Measurements from ENCODE around the gene LYRM4. TPM values are rescaled to one million over a fixed set of nuclear protein-coding genes. Genes with fewer than 3 reads are reported as not detected.

LYRM4 gene
- total RNA-seq, 1 experiment from 2014 or later = 52.8 TPM

GRCh38 chr6:5214570-5215052, 46.1 kb downstream of the LYRM4 start:
- no peaks in the 10 kb centered on the region for H3K9me3 ChIP-seq
- Mint-ChIP-seq H3K4me1 (ENCODE audit: low read depth, unreplicated experiment) (no peaks in the 10 kb centered on the region), H3K36me3 (ENCODE audit: insufficient read depth, unreplicated experiment) (peaks cover 11% of the 10 kb centered on the region), H3K27ac (ENCODE audit: unreplicated experiment) (no peak overlapping the region), H3K4me3 (ENCODE audit: unreplicated experiment) (no peak overlapping the region), H3K9me3 (ENCODE audit: unreplicated experiment) (no peaks in the 10 kb centered on the region), H3K27me3 (ENCODE audit: insufficient read depth, unreplicated experiment) (no peaks in the 10 kb centered on the region)
- no peaks in the 10 kb centered on the region for H3K4me1 ChIP-seq
- POLR2A ChIA-PET = no interaction called here
- H3K4me3 ChIP-seq (ENCODE audit: low read depth, low read length) = no peak overlapping the region
- TF ChIP-seq, protein P1, sequence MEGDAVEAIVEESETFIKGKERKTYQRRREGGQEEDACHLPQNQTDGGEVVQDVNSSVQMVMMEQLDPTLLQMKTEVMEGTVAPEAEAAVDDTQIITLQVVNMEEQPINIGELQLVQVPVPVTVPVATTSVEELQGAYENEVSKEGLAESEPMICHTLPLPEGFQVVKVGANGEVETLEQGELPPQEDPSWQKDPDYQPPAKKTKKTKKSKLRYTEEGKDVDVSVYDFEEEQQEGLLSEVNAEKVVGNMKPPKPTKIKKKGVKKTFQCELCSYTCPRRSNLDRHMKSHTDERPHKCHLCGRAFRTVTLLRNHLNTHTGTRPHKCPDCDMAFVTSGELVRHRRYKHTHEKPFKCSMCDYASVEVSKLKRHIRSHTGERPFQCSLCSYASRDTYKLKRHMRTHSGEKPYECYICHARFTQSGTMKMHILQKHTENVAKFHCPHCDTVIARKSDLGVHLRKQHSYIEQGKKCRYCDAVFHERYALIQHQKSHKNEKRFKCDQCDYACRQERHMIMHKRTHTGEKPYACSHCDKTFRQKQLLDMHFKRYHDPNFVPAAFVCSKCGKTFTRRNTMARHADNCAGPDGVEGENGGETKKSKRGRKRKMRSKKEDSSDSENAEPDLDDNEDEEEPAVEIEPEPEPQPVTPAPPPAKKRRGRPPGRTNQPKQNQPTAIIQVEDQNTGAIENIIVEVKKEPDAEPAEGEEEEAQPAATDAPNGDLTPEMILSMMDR (IDR thresholded peaks at IDR 0.05; ENCODE audit: insufficient read depth in 1 of 2, low read depth in 1 of 2, low read length in 1 of 2, severe bottlenecking in 1 of 2, unreplicated experiment in 1 of 2) = peak; percentile 57 to 60
- H3K36me3 ChIP-seq (ENCODE audit: control insufficient read depth, insufficient read depth, low read length) = no peaks in the 10 kb centered on the region
- H3K27me3 ChIP-seq (replicated peaks; ENCODE audit: control insufficient read depth, insufficient read depth, low read length) = no peaks in the 10 kb centered on the region
- intact Hi-C loops (cut with micrococcal nuclease; ENCODE audit: unreplicated experiment) = loop anchor here (1.0 to 5.0 kb wide), 2 partner anchors 72 to 165 kb away; no protein-coding TSS in a partner anchor
- DNase-seq = peak in 1 of 2 experiments; percentile 68
- no TSS peak for BruUV-seq (replicated peaks)
- CTCF ChIA-PET = interaction anchor here (1.8 to 2.9 kb wide), 2 partner anchors 9 to 71 kb away, joined by 8 to 12 read pairs; no protein-coding TSS in a partner anchor

DNA sequence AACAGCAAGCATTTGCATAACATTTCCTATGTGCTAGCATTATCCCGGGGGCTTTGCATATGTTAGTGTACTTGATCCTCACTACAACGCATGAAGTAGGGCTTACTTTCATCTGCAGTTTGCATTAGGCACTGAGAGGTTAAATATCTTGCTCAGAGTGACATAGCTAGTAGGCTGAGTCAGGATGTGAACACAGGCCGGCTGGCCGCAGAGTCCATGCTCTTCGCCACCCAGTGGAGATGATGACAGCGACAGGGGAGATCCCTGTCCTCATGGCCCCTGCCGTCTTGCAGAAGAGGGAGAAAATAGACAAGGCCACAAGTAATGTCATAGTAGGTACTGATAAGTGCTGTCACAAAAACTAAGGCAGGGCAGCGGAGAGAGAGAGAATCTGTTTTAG, 46.9 kb downstream of the LYRM4 start:
- no peaks in the 10 kb centered on the region for H3K9me3 ChIP-seq
- H3K4me1 ChIP-seq = no peaks in the 10 kb centered on the region
- H3K27ac Mint-ChIP-seq (ENCODE audit: unreplicated experiment) = no peak overlapping the region
- no peak overlapping the region for H3K4me3 ChIP-seq (ENCODE audit: low read depth, low read length)
- intact Hi-C loops (cut with micrococcal nuclease; ENCODE audit: unreplicated experiment) = loop anchor here (5.0 kb wide), 1 partner anchor 72 kb away; no protein-coding TSS in a partner anchor
- H3K4me3 Mint-ChIP-seq (ENCODE audit: unreplicated experiment) = no peak overlapping the region
- ChIA-PET CTCF (interaction anchor here (2.9 kb wide), 1 partner anchor 70 kb away, joined by 12 read pairs; no protein-coding TSS in a partner anchor), POLR2A (no interaction called here)
- TF ChIP-seq, protein P1 (IDR thresholded peaks at IDR 0.05; ENCODE audit: insufficient read depth in 1 of 2, low read depth in 1 of 2, low read length in 1 of 2, severe bottlenecking in 1 of 2, unreplicated experiment in 1 of 2) = no peak
- no peaks in the 10 kb centered on the region for H3K4me1 Mint-ChIP-seq (ENCODE audit: low read depth, unreplicated experiment)
- no peaks in the 10 kb centered on the region for H3K9me3 Mint-ChIP-seq (ENCODE audit: unreplicated experiment)
- DNase-seq = peak in 1 of 2 experiments; percentile 12
- no TSS peak for BruUV-seq (replicated peaks)
- H3K36me3 Mint-ChIP-seq (ENCODE audit: insufficient read depth, unreplicated experiment) = peaks cover 11% of the 10 kb centered on the region
- no peaks in the 10 kb centered on the region for H3K27me3 Mint-ChIP-seq (ENCODE audit: insufficient read depth, unreplicated experiment)
- no peaks in the 10 kb centered on the region for H3K36me3 ChIP-seq (ENCODE audit: control insufficient read depth, insufficient read depth, low read length)
- no peaks in the 10 kb centered on the region for H3K27me3 ChIP-seq (replicated peaks; ENCODE audit: control insufficient read depth, insufficient read depth, low read length)

DNA sequence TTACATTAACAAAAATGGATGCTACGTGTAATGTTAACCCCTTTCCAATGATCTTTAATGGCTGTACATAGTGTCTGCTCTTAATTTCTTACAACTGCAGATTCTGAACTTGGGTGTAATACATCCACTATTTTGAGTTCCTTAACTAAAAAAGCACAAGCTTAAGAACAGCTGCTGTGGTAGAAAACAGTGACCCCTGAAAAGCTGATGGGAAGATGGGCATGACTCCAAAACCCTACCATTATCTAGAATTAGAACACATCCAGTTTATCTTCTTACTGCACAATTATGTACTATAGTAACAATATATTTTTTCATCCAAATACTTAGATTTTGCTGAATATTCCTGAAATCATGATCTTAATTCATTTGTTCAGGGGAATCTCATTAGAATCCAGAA, 49.3 kb downstream of the LYRM4 start:
- DNase-seq = no peak
- Mint-ChIP-seq H3K4me1 (ENCODE audit: low read depth, unreplicated experiment) (no peaks in the 10 kb centered on the region), H3K36me3 (ENCODE audit: insufficient read depth, unreplicated experiment) (peaks cover 11% of the 10 kb centered on the region), H3K27me3 (ENCODE audit: insufficient read depth, unreplicated experiment) (no peaks in the 10 kb centered on the region), H3K4me3 (ENCODE audit: unreplicated experiment) (no peak overlapping the region), H3K27ac (ENCODE audit: unreplicated experiment) (no peak overlapping the region), H3K9me3 (ENCODE audit: unreplicated experiment) (no peaks in the 10 kb centered on the region)
- Histone ChIP-seq H3K4me1 (peaks cover under 1% of the 10 kb centered on the region), H3K9me3 (no peaks in the 10 kb centered on the region), H3K27me3 (replicated peaks; ENCODE audit: control insufficient read depth, insufficient read depth, low read length) (no peaks in the 10 kb centered on the region), H3K36me3 (ENCODE audit: control insufficient read depth, insufficient read depth, low read length) (no peaks in the 10 kb centered on the region; the same call in 1 of the 2 replicates), H3K4me3 (ENCODE audit: low read depth, low read length) (no peak overlapping the region)
- TF ChIP-seq, protein P1 (IDR thresholded peaks at IDR 0.05; ENCODE audit: insufficient read depth in 1 of 2, low read depth in 1 of 2, low read length in 1 of 2, severe bottlenecking in 1 of 2, unreplicated experiment in 1 of 2) = no peak
- POLR2A ChIA-PET = no interaction called here
- no TSS peak for BruUV-seq (replicated peaks)
- CTCF ChIA-PET = no interaction called here
- intact Hi-C loops (cut with micrococcal nuclease; ENCODE audit: unreplicated experiment) = loop anchor here (5.0 kb wide), 1 partner anchor 69 kb away; no protein-coding TSS in a partner anchor

All from Caco-2 (cell line).